GM19035 (cell line): Measurements from ENCODE around the gene FOXO6.

Experiments used
- ATAC-seq: cut with Tn5 transposase; IDR thresholded peaks from one replicate; pipeline ENCODE4 v1.9.1; 2021; ENCODE audit not compliant: unreplicated experiment

The FOXO6 gene

DNA sequence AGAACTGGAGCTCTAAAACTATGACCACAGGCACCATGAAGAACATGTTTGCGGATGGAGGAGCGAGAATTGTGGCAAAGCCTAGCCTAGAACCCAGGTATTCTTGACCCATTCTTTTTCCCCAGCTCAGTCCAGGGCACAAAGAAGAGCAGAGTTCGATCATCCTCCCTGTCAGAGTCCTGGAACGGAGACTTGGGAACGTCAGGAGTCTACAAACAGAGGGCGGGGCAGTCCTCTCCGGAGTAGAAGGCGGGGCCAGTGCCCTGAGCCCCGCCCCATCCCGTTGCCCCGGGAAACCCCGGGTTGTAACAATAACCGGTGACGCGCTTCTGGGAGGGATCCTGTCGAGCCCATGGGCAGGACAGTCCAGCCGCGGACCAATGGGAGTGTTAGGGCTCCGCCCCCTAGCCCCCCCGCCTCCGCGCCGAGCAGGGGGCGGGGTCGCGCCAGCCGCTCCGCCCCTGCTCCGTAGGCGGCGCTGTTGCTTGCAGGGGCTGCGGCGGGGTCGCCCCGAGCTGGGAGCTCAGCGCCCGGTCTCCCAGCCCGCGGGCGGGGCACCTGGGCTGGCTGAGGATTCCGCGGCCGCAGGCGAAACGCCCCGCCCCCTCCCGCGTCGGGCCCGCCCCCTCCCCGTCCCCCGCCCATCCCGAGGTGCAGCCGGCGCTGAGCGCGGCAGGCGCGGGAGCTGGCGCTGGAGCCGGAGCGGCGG is at the start of gene FOXO6:
TSS of gene FOXO6 (plus strand) at position 649 of the 709 bp plus-strand sequence.
- peak; percentile 87 for ATAC-seq

DNA sequence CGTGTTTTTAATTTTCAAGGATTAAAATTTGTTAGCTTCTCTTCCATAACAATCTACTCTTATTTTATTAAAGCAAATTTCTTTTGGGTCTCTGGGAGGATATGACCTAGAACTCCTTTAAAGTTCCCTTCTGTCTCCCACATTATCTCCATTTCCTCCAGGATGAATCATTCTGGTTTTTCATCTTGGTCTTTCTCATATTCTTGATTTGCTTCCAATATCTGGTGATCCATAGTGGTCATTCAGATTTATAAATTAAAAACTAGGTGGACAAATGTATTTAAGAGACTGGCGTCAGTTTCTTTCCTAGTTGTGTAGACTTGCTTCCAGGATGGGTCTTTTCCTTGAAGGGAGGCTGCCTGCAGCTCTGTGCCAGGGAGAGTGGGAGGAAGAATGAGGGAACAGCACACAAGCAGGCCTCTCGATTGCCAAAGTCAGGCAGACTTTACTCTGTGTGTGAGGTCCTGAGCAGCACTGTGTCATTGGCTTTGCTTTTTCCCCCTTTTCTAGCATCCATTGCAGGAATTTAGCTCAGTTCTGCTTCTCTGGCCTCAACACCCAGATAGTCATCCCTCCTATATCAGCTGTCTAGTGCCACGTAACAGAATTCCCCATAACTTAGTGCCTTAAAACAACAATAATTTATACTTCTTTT is 48.1 kb upstream of the FOXO6 start:
- no peak for ATAC-seq

DNA sequence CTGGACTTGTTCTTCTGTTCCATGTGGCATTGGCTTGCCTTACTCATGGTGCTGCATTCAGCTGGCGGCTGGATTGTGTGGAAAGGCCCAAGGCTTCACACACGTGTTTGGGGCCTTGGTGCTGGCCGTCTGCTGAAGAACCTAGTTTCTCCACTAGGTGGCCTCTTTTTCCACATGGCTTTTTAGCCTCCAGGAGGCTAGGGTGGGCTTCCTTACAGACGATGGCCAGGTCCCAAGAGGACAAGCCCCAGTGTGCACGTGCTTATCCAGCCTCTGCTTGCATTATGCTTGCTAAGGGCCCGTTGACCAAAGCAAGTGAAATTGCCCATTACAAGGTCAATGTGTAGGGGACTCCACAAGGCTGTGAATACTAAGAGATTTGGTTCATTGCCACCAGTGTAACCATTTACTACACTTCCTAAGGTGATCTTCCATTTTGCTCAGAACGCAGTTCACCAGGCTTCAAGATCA is 47.5 kb upstream of the FOXO6 start:
- no peak for ATAC-seq

DNA sequence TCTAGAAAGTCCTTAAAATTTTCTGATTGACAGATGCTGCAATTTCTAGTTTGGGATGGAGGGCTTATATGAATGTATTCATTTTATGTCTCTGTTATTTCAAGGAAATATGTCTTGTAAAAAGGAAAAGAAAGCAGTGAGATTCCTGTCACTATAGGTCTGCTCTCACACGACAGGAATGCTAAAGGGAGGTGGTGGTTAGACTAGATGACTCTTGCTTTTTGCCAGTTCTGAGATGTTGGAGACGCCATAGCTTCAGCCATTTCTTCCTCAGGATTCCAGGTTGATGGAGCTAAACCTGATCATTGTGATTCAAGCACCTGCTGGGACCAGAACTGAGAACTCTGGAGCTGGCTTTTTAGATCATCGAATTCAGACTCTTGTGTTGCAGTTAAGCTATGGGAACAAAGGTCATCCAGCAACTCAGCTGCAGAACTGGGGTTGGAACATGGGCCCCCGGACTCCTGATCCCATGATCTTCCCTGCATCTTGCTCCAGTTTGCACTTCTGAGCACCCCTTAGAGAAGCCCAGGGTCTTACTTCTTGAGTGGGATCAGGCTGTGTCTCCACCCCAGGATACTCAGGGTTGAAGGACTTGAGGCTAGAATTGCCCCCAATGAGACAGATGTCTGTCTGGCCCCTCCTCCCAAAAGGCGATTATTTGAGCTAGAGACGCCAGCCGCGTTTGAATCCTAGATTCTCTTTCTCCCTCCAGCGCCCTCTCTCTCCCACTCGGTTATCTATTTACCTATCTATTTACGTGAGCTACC is 46.7 kb upstream of the FOXO6 start:
- no peak for ATAC-seq

DNA sequence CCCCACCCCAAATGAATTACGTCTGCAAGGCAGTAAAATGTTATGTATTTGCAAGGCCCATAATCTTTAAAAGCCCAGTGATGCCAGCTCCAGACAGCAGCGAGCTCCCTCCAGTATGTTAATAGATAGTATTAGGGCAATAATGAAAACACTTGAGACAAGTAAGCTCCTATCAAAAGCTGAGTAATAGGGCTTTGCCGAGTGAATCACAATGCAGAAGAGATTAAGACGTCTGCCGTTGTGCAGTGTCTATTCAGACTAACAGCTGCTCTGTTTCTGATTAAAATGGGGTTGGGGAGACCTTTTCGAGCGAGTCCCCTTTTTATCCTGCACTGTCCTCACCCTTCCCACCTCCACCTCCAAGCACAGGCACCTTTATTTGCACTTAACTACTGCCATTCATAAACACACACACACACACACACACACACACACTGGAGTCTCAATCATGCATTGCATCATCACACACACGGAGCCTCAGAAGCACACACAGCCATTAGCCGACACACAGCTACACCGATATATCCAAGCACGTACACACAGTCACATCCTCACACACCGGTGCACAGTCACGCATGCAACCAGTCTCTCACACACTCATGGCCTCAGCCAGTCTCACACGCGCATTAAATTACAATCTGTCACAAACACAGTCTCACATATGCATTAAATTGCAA is 46.0 kb upstream of the FOXO6 start:
- ATAC-seq = no peak

DNA sequence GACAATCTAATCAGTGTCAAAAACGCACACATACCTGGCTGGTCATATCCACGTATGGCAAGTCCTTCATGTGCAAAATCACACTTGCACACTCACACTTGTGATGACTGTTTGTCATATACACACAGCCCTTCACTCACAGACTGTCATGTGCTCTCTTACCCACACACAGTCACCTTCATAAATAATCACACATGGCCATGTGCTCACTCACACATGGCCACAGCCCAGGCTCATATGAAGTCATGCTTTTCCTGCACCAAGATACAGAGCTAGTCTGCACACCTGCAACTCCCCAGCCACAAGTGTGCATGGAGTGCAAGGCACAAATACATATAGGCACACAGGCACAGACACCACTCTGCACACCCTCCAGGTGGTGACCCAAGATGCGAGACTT is 45.4 kb upstream of the FOXO6 start:
- ATAC-seq = no peak

DNA sequence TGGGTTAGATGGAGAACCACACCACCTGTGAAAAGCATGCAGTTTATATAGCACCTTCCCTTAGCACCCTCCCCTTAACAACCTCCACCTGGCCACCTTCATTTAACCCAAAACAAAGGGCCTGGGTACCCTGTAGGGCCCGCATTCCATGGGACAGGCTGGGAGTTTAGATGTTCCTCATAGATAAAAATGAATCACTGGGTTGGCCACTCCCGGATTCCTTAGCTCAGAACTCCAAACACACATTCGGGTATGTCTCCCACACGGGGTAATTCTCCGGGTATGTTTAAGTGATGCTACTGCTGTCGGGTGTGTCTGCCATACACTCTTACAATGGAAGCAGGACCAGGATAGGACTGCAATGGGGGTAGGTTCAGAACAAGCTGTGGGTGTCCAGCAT is 43.9 kb upstream of the FOXO6 start:
- no peak for ATAC-seq

DNA sequence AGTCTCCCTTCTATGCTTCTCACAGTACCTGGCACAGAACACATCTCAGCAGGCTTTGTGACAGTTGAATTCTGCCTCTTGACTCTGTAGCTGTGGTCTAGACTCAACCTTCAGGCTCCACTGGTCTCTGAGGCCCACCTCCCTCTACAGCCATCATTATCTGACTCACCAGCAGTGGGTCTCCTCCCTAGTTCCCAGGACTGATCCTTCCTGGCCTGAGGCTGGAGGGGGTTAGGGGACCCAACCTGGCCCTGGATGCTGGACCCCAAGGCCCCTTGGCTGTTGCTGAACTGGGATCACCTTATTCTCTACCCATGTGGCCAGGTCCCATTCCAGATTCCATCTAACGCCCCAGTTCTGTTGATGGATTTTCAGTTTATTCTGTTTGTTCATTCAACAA is 43.1 kb upstream of the FOXO6 start:
- no peak for ATAC-seq

DNA sequence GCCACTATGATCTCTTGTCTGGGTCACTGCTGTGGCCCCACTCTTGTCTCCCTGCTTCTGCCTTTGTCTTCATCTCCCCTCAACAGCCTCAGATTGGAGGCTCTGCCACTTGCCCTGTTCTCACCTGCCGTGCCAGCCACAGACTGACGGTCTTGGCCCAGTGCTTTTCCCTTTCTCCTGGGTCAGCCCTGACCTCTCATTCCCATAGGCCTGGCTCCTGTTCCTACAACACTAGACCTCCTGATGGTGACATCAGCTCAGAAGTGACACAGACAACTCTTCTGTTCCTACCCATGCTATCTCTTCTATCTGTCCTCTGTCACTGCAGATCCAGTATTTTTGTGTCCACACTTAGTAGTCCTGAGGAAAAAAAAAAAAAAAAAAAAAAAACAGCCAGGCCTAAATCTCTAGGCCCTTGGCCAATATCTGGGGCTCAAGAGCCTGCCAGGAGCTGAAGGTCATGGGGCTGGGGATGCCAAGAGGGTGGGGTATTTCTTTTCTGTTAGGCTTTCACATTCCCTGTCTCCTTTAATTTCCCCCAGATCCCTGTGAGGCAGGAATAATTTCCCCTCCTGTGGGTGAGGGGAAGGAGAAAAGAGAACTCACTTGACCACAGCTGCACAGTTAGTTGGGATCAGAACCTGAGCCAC is 42.0 kb upstream of the FOXO6 start:
- no peak for ATAC-seq

DNA sequence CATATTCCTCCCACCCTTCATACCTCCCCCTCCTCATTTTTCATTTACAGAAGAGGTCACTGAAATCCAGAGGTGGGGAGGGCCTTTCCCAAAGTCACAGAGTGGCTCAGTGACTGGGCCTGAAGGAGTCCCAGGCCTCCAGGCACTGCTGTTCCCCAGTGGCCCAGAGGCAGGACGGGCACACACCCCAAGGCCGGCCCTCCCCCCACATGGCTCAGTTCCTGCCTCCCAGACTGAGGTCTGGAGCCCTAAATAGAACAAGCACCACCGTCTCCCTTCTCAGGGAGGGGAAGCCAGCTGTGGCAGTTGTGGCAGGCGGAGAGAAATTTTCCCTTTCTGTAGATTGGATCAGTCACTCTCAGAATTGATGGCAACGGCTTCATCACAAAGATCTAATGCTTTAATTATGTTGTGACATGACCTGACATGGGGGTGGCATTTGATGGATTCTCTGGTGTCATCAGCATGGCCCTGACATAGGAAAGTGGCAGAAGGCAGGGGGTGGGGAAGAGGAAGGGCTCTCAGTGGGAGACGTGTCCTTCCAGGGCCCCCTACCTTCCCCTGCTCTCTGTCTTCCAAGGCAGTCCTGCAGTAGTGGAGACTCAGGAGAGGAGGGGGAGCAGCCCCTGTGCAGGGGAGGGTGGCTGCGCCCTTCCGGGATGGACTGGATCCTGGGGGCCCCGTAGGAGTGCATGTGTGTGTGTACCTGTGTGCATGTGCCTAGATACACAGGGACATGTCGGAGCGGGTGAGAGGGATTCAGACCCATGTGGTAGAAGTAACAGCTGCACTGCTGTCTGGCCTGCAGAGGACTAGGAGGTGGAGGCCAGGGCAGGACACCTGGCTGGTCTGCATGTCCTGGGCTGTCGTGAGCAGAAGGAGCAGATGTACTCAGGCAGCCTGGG is 41.2 kb upstream of the FOXO6 start:
- ATAC-seq = no peak

DNA sequence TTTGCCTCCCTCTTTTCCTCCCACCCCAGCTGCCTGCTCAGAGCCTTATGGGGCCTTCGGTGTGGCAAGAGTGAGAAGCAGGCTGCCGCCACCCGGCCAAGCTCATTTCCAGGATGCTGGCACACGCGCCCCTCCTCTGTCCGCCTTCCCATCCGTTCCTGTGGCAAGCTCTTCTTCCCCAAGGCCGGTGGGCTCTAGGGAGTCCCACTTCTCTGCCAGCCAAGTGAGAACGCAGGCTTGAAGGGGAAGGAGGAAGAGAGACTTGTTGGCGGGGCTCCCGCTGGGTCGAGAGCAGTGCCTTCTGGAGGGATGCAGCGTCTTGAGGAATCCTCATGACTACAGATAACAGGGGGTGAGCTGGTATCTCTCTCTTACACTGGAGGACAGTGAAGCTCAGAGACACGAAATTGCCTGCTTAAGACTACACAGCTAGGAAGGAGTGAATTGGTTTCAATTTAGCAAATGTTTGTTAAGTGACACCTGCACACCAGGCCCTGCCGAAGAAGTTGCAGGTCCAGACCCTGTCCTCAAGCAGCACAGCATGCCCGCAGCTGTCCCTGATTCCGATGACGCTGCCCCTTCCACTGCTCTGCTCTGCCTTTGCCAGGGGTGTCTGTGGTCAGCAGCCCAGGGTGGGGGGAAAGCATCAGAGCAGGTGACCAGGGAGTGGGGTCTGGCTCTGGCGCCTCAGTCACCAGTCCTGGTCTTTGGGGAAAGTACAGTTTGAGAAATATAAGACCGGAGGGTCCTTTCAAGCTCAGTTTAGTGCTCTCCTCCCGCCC is 40.1 kb upstream of the FOXO6 start:
- ATAC-seq = no peak

DNA sequence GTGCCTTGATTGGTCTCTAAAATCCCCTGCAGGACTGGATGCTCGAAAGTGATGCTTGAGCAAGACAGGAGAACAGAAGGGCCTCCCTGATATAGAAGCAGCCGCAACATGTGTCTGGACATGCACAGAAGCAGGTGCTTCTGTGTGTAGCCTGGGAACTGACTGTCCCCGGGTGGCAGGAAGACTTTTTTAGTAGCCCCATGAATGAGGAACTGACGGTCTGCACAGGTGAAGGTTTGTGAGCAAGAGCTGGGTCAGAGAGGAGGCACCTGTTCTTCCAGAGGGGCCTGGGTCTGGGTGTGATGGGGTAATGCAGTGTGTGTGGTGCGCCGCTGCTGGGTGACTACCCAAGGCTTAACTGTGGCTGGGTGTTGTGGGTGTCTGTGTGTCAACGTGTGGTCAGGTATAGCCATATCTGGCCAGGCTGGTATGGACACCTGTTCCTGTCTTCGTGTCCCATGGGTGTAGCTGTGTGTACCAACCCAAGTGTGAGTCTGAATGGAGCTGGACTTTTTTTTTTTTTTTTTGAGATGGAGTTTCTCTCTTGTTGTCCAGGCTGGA is 39.1 kb upstream of the FOXO6 start:
- no peak for ATAC-seq

DNA sequence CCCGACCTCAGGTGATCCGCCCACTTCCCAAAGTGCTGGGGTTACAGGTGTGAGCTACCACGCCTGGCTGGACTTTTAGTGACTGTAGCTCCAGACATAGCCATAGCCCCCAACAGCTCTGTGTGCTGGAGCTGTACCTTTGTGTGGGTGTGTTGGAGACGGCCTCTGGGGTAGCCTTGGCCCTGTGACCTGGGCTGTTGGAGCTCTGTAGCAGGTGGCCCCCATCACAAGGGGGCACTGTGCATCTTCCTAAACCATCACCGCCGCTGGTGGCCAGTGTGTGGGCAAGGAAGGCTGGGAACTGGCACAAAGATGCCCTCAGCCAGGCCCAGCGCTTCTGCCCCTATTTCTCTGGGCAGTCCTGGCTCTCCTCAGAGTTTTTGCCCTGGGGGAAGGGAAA is 38.4 kb upstream of the FOXO6 start:
- no peak for ATAC-seq

DNA sequence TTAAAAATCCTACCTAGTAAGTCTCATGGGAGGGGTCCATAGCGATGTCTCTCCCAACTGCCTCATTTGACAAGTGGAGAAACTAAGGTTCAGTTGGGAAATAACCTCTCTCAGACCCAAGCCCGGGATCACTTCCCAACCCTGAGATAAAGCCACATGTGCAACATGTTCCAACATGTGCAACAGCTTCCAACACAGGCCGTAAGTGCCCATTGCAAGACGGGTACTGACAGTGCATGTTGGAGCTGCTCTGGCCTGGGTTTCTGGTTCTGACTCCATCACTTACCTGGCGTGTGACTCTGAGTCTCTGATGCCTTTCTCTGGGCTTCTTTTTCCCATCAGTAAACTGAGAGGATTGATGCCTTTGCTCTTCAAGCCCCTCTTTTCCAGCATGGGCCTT is 38.0 kb upstream of the FOXO6 start:
- no peak for ATAC-seq

DNA sequence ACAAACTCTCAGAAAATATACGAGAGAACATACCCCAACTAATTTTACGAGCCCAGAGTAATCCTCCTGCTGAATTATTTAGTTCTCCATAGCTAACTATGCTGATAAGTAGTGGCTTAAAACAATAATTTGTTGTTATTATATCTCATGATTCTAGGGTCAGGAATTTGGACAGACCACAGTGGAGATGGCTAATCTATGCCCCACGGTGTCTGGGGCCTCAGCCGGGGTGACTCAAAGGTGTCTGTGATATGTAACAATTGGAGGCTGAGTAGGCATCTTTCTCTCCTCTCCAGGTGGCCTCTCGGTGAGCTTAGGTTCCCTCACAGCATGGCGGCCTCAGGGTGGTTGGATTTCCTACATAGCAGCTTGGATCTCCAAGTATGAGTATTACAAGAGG is 35.4 kb upstream of the FOXO6 start:
- ATAC-seq = no peak

DNA sequence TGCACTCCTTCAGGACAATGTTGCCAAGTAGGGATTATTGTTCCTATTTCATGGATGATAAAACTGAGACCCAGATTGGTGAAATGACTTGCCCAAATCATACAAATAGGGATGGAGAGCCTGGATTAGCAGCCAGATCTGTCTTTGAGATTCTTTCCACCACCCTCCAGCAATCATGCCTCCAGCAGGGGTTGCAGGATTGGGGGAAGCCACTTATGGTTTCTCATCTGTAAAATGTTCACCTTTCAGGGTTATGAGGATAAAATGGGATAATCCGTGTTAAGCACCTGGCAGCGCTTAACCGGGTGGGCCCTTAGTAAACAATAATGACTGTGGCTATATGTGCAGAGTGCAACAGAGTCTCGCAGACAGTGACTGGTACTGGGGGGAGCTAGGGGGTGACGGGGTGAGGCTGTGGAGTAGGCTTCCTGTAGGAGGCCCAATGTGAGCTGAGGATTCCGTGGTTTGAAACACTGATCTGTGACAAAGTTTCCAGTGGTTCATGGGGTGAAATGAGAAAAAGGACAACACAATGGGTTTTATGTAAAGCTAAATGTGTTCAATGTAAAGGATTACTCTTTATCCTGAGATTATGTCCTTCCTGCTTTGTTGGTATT is 33.7 kb upstream of the FOXO6 start:
- no peak for ATAC-seq

DNA sequence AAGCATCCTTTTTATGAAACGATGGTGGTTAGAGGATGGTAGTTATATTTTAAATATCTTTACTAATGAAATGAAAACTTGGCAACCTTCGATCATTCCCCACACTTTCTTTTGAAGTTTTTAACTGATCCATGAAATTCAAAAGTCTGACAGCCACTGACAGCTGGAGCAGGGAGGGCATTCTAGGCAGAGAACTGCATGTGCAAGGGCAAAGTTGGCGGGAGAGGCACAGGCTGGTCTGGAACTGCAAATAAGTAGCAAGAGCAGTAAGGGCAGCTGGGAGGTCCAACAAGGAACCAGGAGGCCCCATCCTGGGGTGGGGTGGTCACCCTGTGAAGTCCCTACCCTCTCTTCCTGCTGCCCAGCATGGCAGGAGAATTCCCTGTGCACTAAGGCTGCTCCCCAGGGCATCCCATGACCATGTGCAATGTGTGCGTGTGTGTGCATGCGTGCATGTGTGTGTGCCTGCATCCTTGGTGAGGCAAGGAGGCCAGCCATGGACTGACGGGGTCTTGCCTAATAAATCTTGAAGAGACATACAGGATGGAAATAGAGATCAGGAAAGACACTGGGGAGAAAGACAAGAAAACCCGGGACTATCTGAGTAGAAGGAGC is 33.1 kb upstream of the FOXO6 start:
- no peak for ATAC-seq
